ENCODE data around the gene MTG1.

DNA sequence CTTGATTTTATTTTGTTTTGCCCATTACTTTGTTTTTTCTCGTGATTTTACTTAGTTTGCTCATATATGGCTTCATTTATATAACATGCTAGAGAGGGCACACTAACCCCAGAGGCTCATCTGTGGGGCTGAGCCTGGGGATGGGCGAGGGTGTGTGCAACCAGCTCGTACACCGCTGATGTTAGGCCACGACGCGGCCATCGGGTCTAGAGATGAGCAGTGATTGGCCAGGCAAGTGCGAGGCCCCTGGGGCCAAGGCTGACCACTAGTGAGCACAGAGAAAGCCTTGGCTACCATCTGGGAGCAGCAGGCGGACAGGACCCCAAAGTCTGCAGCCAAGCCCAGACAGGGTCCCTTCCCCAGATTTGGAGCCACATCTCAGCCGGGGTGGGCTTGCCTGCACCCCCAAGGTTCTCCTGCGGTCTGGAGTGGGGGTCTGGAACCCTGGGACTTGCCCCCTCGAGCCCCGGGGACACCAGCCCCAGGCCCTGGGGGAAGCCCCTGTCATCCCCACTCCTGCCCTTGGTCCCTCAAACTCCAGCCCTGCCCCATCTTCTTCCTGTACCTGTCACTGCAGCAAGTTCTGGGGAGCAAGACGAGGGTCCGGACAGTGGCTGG, 39.9 kb upstream of the MTG1 start:
- TF ChIP-seq, protein P1, sequence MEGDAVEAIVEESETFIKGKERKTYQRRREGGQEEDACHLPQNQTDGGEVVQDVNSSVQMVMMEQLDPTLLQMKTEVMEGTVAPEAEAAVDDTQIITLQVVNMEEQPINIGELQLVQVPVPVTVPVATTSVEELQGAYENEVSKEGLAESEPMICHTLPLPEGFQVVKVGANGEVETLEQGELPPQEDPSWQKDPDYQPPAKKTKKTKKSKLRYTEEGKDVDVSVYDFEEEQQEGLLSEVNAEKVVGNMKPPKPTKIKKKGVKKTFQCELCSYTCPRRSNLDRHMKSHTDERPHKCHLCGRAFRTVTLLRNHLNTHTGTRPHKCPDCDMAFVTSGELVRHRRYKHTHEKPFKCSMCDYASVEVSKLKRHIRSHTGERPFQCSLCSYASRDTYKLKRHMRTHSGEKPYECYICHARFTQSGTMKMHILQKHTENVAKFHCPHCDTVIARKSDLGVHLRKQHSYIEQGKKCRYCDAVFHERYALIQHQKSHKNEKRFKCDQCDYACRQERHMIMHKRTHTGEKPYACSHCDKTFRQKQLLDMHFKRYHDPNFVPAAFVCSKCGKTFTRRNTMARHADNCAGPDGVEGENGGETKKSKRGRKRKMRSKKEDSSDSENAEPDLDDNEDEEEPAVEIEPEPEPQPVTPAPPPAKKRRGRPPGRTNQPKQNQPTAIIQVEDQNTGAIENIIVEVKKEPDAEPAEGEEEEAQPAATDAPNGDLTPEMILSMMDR (optimal IDR thresholded peaks at IDR 0.05 in 1 of 3, IDR thresholded peaks at IDR 0.05 in 1 of 3, conservative IDR thresholded peaks at IDR 0.05 in 1 of 3; ENCODE audit: extremely low read depth in 1 of 3, insufficient read depth in 2 of 3, low read length in 3 of 3): no peak
- no peak for TF ChIP-seq EZH2 (IDR thresholded peaks at IDR 0.05; ENCODE audit: low read length)

Data from keratinocyte (primary cell).